ENCODE measurements around the gene EPS15.
A peak's percentile ranks its signal among the peaks of the same experiment; 100 is the strongest.

GRCh38 chr1:51423073-51423821, 95.8 kb downstream of the EPS15 start:
- TF ChIP-seq TAF1 (conservative IDR thresholded peaks at IDR 0.05): no peak
- no peak for TF ChIP-seq CTCF (IDR thresholded peaks at IDR 0.05; ENCODE audit: low read depth, low read length, missing input control)
- no peak for TF ChIP-seq GABPA (IDR thresholded peaks at IDR 0.05 in 1 of 2, conservative IDR thresholded peaks at IDR 0.05 in 1 of 2)
- no peak for TF ChIP-seq REST (IDR thresholded peaks at IDR 0.05)
- TF ChIP-seq ATF3 (IDR thresholded peaks at IDR 0.05): no peak
- no peak for TF ChIP-seq SP1 (IDR thresholded peaks at IDR 0.05)
- no peak for TF ChIP-seq YY1 (IDR thresholded peaks at IDR 0.05)
- no peak for TF ChIP-seq RXRA (IDR thresholded peaks at IDR 0.05)
- no peak for TF ChIP-seq HNF4G (IDR thresholded peaks at IDR 0.05)
- peak; percentile 10 for TF ChIP-seq NR2F2 (IDR thresholded peaks at IDR 0.05)

All from liver (tissue), 3 donors.